ENCODE results near the gene PARL. TPM values are rescaled to one million over a fixed set of nuclear protein-coding genes. Genes with fewer than 3 reads are reported as not detected.
"Not testable (repeated sequence)": the region's sequence is repeated elsewhere in the genome, so short reads cannot be mapped to it uniquely, and the experiment has no call there.

The PARL gene
- total RNA-seq, 1 experiment from 2014 or later = 69.7 TPM

GRCh38 chr3:183789826-183790225 lies 94.9 kb downstream of the PARL start:
- intact Hi-C loops (cut with micrococcal nuclease) = no loop called here
- H3K9me3 ChIP-seq (ENCODE audit: control insufficient read depth in 1 of 2, insufficient read depth in 1 of 2, low read depth in 1 of 2, low read length in 2 of 2) = no peaks in the 10 kb centered on the region
- TF ChIP-seq ZFX (IDR thresholded peaks at IDR 0.05) (no peak), SIN3A (IDR thresholded peaks at IDR 0.05; ENCODE audit: low read depth) (no peak), CBX3 (IDR thresholded peaks at IDR 0.05; ENCODE audit: low read depth) (no peak)
- H3K79me2 ChIP-seq (ENCODE audit: insufficient read depth, low read length) = peaks cover 14% of the 10 kb centered on the region; the same call in 1 of the 2 replicates
- DNase-seq (ENCODE audit: low read depth, low spot score) (no peak), ATAC-seq (no peak)
- H3K9me2 ChIP-seq (ENCODE audit: insufficient read depth) = no peaks in the 10 kb centered on the region
- BruUV-seq (replicated peaks) = no TSS peak
- H3K4me2 ChIP-seq (ENCODE audit: low read length) = no peak overlapping the region
- no peaks in the 10 kb centered on the region for H3K4me1 ChIP-seq (ENCODE audit: control insufficient read depth in 1 of 2, insufficient read depth in 2 of 2, low read length in 2 of 2)
- no peak overlapping the region for H3K4me3 ChIP-seq (replicated peaks in 1 of 2; ENCODE audit: low read depth in 1 of 2, low read length in 2 of 2)
- no peaks in the 10 kb centered on the region for H3K27me3 ChIP-seq (ENCODE audit: insufficient read depth, low read length)
- H2AFZ ChIP-seq (ENCODE audit: low read depth, low read length, poor library complexity, severe bottlenecking) = no peak overlapping the region
- POLR2A ChIA-PET = no interaction called here
- H3K9ac ChIP-seq (ENCODE audit: low read length) = no peak overlapping the region
- no peaks in the 10 kb centered on the region for H4K20me1 ChIP-seq (ENCODE audit: insufficient read depth)
- RAD21 ChIA-PET (ENCODE audit: low non-redundant PET in 1 of 2, low total read pairs in 2 of 2, uncharacterized antibody in 2 of 2, unreplicated experiment in 2 of 2) = no interaction called here
- no peak overlapping the region for H3K27ac ChIP-seq (ENCODE audit: low read depth, low read length)
- peaks cover 26 to 31% of the 10 kb centered on the region in 2 experiments for H3K36me3 ChIP-seq (ENCODE audit: control insufficient read depth in 1 of 2, insufficient read depth in 2 of 2, low read length in 2 of 2)
- CTCF ChIA-PET = no interaction called here

- POLR2A ChIA-PET; H3K4me3 ChIP-seq (replicated peaks in 1 of 2; ENCODE audit: low read depth in 1 of 2, low read length in 2 of 2); H3K27ac ChIP-seq (ENCODE audit: low read depth, low read length); H3K9me2 ChIP-seq (ENCODE audit: insufficient read depth); RAD21 ChIA-PET (ENCODE audit: low non-redundant PET in 1 of 2, low total read pairs in 2 of 2, uncharacterized antibody in 2 of 2, unreplicated experiment in 2 of 2); H3K27me3 ChIP-seq (ENCODE audit: insufficient read depth, low read length); H3K4me2 ChIP-seq (ENCODE audit: low read length); BruUV-seq (replicated peaks); CTCF ChIA-PET; H3K4me1 ChIP-seq (ENCODE audit: control insufficient read depth in 1 of 2, insufficient read depth in 2 of 2, low read length in 2 of 2); H3K9me3 ChIP-seq (ENCODE audit: control insufficient read depth in 1 of 2, insufficient read depth in 1 of 2, low read depth in 1 of 2, low read length in 2 of 2); H3K9ac ChIP-seq (ENCODE audit: low read length); intact Hi-C loops (cut with micrococcal nuclease); ATAC-seq; DNase-seq (ENCODE audit: low read depth, low spot score); H2AFZ ChIP-seq (ENCODE audit: low read depth, low read length, poor library complexity, severe bottlenecking); H4K20me1 ChIP-seq (ENCODE audit: insufficient read depth): not testable (repeated sequence)
- peaks cover 21% of the 10 kb centered on the region; the same call in 1 of the 2 replicates for H3K79me2 ChIP-seq (ENCODE audit: insufficient read depth, low read length)
- H3K36me3 ChIP-seq (ENCODE audit: control insufficient read depth in 1 of 2, insufficient read depth in 2 of 2, low read length in 2 of 2) = peaks cover 37 to 41% of the 10 kb centered on the region in 2 experiments
Measured at GRCh38 chr3:183784503-183784902, 100.2 kb downstream of the PARL start.

Data from HCT116 (cell line).